ENCODE data around the gene CYP11A1. TPM values are rescaled to one million over a fixed set of nuclear protein-coding genes. Genes with fewer than 3 reads are reported as not detected.
"Not testable (repeated sequence)": the region's sequence is repeated elsewhere in the genome, so short reads cannot be mapped to it uniquely, and the experiment has no call there.

CYP11A1 gene
- total RNA-seq, 1 donor from 2014 or later: 3.2 TPM

GRCh38 chr15:74400915-74401757, 33.7 kb upstream of the CYP11A1 start:
- no peak for ATAC-seq

GRCh38 chr15:74400313-74400860, 32.9 kb upstream of the CYP11A1 start:
- ATAC-seq: no peak

GRCh38 chr15:74399511-74400312, 32.3 kb upstream of the CYP11A1 start:
- no peak for ATAC-seq

- ATAC-seq: no peak
These were observed 31.7 kb upstream of the CYP11A1 start for GRCh38 chr15:74399100-74399499.

GRCh38 chr15:74398183-74398582, 30.7 kb upstream of the CYP11A1 start:
- no peak for ATAC-seq

GRCh38 chr15:74397239-74398068, 30.0 kb upstream of the CYP11A1 start:
- peak; percentile 5 for ATAC-seq

GRCh38 chr15:74396445-74397238, 29.2 kb upstream of the CYP11A1 start:
- peak; percentile 88 for ATAC-seq

GRCh38 chr15:74396146-74396438, 28.6 kb upstream of the CYP11A1 start:
- ATAC-seq: no peak

GRCh38 chr15:74395319-74396145, 28.1 kb upstream of the CYP11A1 start:
- no peak for ATAC-seq

- no peak for ATAC-seq
These were observed 26.8 kb upstream of the CYP11A1 start for GRCh38 chr15:74394090-74394846.

- ATAC-seq: no peak
These were observed 26.0 kb upstream of the CYP11A1 start for GRCh38 chr15:74393423-74393822.

- no peak for ATAC-seq
These were observed 25.5 kb upstream of the CYP11A1 start for GRCh38 chr15:74392902-74393301.

GRCh38 chr15:74392451-74392830, 25.0 kb upstream of the CYP11A1 start:
- ATAC-seq: no peak

GRCh38 chr15:74391582-74392450, 24.4 kb upstream of the CYP11A1 start:
- ATAC-seq: no peak

GRCh38 chr15:74390647-74391288, 23.3 kb upstream of the CYP11A1 start:
- no peak for ATAC-seq

- not testable (repeated sequence) for ATAC-seq
These were observed 22.7 kb upstream of the CYP11A1 start for GRCh38 chr15:74390049-74390646.

- no peak for ATAC-seq
These were observed 22.0 kb upstream of the CYP11A1 start for GRCh38 chr15:74389241-74390048.
